Measurements from ENCODE around the gene PREX1. TPM values are rescaled to one million over a fixed set of nuclear protein-coding genes. Genes with fewer than 3 reads are reported as not detected.

Gene PREX1
- total and polyA plus RNA-seq, 2 experiments from 2014 or later, result 2.4 to 10.3 TPM

- Histone ChIP-seq H3F3A (replicated peaks; ENCODE audit: low read depth) (no peaks in the 10 kb centered on the region), H3K4me2 (no peak overlapping the region), H3K27me3 (ENCODE audit: insufficient read depth) (no peaks in the 10 kb centered on the region), H4K20me1 (replicated peaks; ENCODE audit: insufficient read depth) (no peaks in the 10 kb centered on the region), H3K79me2 (replicated peaks; ENCODE audit: insufficient read depth) (no peaks in the 10 kb centered on the region), H3K4me1 (ENCODE audit: insufficient read depth) (no peaks in the 10 kb centered on the region), H3K4me3 (no peak overlapping the region), H2AFZ (no peak overlapping the region), H3K36me3 (ENCODE audit: insufficient read depth) (no peaks in the 10 kb centered on the region), H3K9me2 (ENCODE audit: insufficient read depth) (no peaks in the 10 kb centered on the region), H3K27ac (ENCODE audit: low read depth) (no peak overlapping the region)
- DNase-seq (ENCODE audit: low spot score), result no peak
- H3K36me3 Mint-ChIP-seq (ENCODE audit: low read depth), result no peaks in the 10 kb centered on the region
- H3K9me3 Mint-ChIP-seq, result peaks cover 10% of the 10 kb centered on the region
- peaks cover 2% of the 10 kb centered on the region; the same call in 2 of the 3 replicates for H3K4me1 Mint-ChIP-seq
- TF ChIP-seq STAT1 (IDR thresholded peaks at IDR 0.05; ENCODE audit: unreplicated experiment) (no peak), ZNF114 (CRISPR knock-in tag; IDR thresholded peaks at IDR 0.05) (no peak), POLR2AphosphoS5 (IDR thresholded peaks at IDR 0.05; ENCODE audit: low read depth) (no peak), ETS1 (IDR thresholded peaks at IDR 0.05) (no peak), ZNF462 (CRISPR knock-in tag; IDR thresholded peaks at IDR 0.05) (no peak), NANOG (IDR thresholded peaks at IDR 0.05; ENCODE audit: borderline replicate concordance) (no peak), REST (IDR thresholded peaks at IDR 0.05; ENCODE audit: unreplicated experiment) (no peak), EZH2phosphoT487 (IDR thresholded peaks at IDR 0.05; ENCODE audit: unreplicated experiment) (no peak), CREB1 (CRISPR knock-in tag; IDR thresholded peaks at IDR 0.05; ENCODE audit: low read depth) (no peak), CTCF (conservative IDR thresholded peaks at IDR 0.05; ENCODE audit: low read depth in 2 of 2) (no peak), EZH2 (IDR thresholded peaks at IDR 0.05; ENCODE audit: low read depth, unreplicated experiment) (no peak), JUNB (IDR thresholded peaks at IDR 0.05; ENCODE audit: unreplicated experiment) (no peak)
- H3K27ac Mint-ChIP-seq, result no peak overlapping the region
- no peak for ATAC-seq
- no peak overlapping the region for H3K4me3 Mint-ChIP-seq
- H3K27me3 Mint-ChIP-seq (ENCODE audit: insufficient read depth, low read depth, poor library complexity), result peaks cover 2% of the 10 kb centered on the region
Measured at GRCh38 chr20:48592107-48592940, 235.5 kb downstream of the PREX1 start.
